NOMO-1 treated with DMSO at 0.1 percent for 48 hours (cell line): ENCODE measurements around the gene CDKAL1.
A peak's percentile ranks its signal among the peaks of the same experiment; 100 is the strongest.
"Not testable (repeated sequence)": the region's sequence is repeated elsewhere in the genome, so short reads cannot be mapped to it uniquely, and the experiment has no call there.

Source experiments
- DNase-seq: peaks from one replicate; lab custom pipeline; 2025; ENCODE audit not compliant: unreplicated experiment; lab: John Stamatoyannopoulos, UW

CDKAL1 gene

GRCh38 chr6:20534295-20535262 is at the start of gene CDKAL1:
TSS of gene CDKAL1 (plus strand) at chr6:20534457. CDS start at chr6:20546351, 11,894 bp downstream.
- peak; percentile 87 for DNase-seq

- DNase-seq = no peak
Measured at GRCh38 chr6:20486641-20487040, 47.6 kb upstream of the CDKAL1 start.

GRCh38 chr6:20487669-20488375 is 46.4 kb upstream of the CDKAL1 start:
- DNase-seq = no peak

- DNase-seq = no peak
Measured at GRCh38 chr6:20490591-20490990, 43.7 kb upstream of the CDKAL1 start.

GRCh38 chr6:20492099-20492498 is 42.2 kb upstream of the CDKAL1 start:
- DNase-seq = no peak

- peak; percentile 11 for DNase-seq
Measured at GRCh38 chr6:20497216-20498040, 36.8 kb upstream of the CDKAL1 start.

GRCh38 chr6:20498041-20498385 is 36.2 kb upstream of the CDKAL1 start:
- no peak for DNase-seq

GRCh38 chr6:20509212-20509611 is 25.0 kb upstream of the CDKAL1 start:
- no peak for DNase-seq

- DNase-seq = no peak
Measured at GRCh38 chr6:20511852-20512251, 22.4 kb upstream of the CDKAL1 start.

GRCh38 chr6:20525208-20525607 is 9.0 kb upstream of the CDKAL1 start:
- not testable (repeated sequence) for DNase-seq

- DNase-seq = peak; percentile 61
Measured at GRCh38 chr6:20529086-20529448, 5.2 kb upstream of the CDKAL1 start.

GRCh38 chr6:20532881-20533280 is 1.4 kb upstream of the CDKAL1 start:
- DNase-seq = no peak

GRCh38 chr6:20533746-20534294 is 437 bp upstream of the CDKAL1 start:
- peak; percentile 37 for DNase-seq

GRCh38 chr6:20538131-20538662 is 3.9 kb downstream of the CDKAL1 start:
- no peak for DNase-seq

GRCh38 chr6:20538907-20539306 is 4.7 kb downstream of the CDKAL1 start:
- DNase-seq = no peak

- no peak for DNase-seq
Measured at GRCh38 chr6:20539387-20539786, 5.1 kb downstream of the CDKAL1 start.

- DNase-seq = no peak
Measured at GRCh38 chr6:20540683-20541082, 6.4 kb downstream of the CDKAL1 start.

- no peak for DNase-seq
Measured at GRCh38 chr6:20541382-20541781, 7.1 kb downstream of the CDKAL1 start.

- DNase-seq = no peak
Measured at GRCh38 chr6:20542927-20543602, 8.8 kb downstream of the CDKAL1 start.

- no peak for DNase-seq
Measured at GRCh38 chr6:20548264-20548663, 14.0 kb downstream of the CDKAL1 start.
